Brain microvascular endothelial cell (primary cell): ENCODE data around the gene TFB2M.
A peak's percentile ranks its signal among the peaks of the same experiment; 100 is the strongest.

ENCODE experiments used
- DNase-seq: peaks from one replicate; pipeline ENCODE4 v3.0.0-alpha.2; 2020
- H3K27ac ChIP-seq: fragments of 250-450 bp; sonication (Bioruptor Pico); 2 replicates; pipeline ENCODE4 v1.5.1; 2020; ENCODE audit warnings: mild to moderate bottlenecking, moderate library complexity
- H3K27me3 ChIP-seq: fragments of 250-450 bp; sonication (Bioruptor Pico); replicated peaks from 2 replicates; pipeline ENCODE4 v1.5.1; 2020; ENCODE audit warnings: mild to moderate bottlenecking
- H3K36me3 ChIP-seq: fragments of 250-450 bp; sonication (Bioruptor Pico); replicated peaks from 2 replicates; pipeline ENCODE4 v1.5.1; 2020; ENCODE audit warnings: mild to moderate bottlenecking
- H3K4me3 ChIP-seq: 2 replicates; pipeline ENCODE4 v1.5.1; 2011; ENCODE audit warnings: low read depth, mild to moderate bottlenecking, control low read depth, low read length, moderate library complexity
- CTCF ChIP-seq: IDR thresholded peaks from 2 replicates; pipeline ENCODE4 v1.5.1; 2011; ENCODE audit warnings: low read depth, mild to moderate bottlenecking, moderate library complexity, low read length, control low read depth, inconsistent platforms; ENCODE audit errors: missing control alignments
- in situ Hi-C: cut with HindIII; loops from 2 replicates; pipeline ENCODE4 v1.10.0; 2017; ENCODE audit warnings: low sequenced_read_pairs, low pct_ligation_motif_present

The TFB2M gene

GRCh38 chr1:246492611-246493245 lies 73.3 kb downstream of the TFB2M start:
- TF ChIP-seq CTCF = peak; percentile 91
- no peak overlapping the region for H3K4me3 ChIP-seq
- DNase-seq = peak; percentile 65
- no peaks in the 10 kb centered on the region for H3K36me3 ChIP-seq
- H3K27me3 ChIP-seq = no peaks in the 10 kb centered on the region
- in situ Hi-C loops = no loop called here
- no peak overlapping the region for H3K27ac ChIP-seq

- Histone ChIP-seq H3K27me3 (no peaks in the 10 kb centered on the region), H3K4me3 (no peak overlapping the region), H3K36me3 (no peaks in the 10 kb centered on the region), H3K27ac (no peak overlapping the region)
- in situ Hi-C loops = no loop called here
- no peak for TF ChIP-seq CTCF
- no peak for DNase-seq
Observed at GRCh38 chr1:246491551-246492053, 74.5 kb downstream of the TFB2M start.
